ENCODE measurements around the gene SPG11.

DNA sequence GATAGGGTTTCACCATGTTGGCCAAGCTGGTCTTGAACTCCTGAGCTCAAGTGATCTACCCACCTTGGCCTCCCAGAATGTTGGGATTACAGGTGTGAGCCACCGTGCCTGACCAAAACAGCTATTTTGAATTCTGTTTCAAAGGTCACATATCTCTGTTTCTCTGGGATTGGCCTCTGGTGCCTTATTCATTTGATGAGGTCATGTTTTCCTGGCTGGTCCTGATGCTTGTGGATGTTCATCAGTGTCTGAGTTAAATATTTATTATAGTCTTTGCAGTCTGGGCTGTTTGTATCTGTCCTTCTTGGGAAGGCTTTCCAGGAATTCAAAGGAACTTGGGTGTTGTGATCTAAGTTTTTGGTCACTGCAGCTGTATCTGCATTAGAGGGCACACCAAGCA lies 42.5 kb upstream of the SPG11 start:
- TF ChIP-seq, protein P1, sequence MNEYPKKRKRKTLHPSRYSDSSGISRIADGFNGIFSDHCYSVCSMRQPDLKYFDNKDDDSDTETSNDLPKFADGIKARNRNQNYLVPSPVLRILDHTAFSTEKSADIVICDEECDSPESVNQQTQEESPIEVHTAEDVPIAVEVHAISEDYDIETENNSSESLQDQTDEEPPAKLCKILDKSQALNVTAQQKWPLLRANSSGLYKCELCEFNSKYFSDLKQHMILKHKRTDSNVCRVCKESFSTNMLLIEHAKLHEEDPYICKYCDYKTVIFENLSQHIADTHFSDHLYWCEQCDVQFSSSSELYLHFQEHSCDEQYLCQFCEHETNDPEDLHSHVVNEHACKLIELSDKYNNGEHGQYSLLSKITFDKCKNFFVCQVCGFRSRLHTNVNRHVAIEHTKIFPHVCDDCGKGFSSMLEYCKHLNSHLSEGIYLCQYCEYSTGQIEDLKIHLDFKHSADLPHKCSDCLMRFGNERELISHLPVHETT (CRISPR knock-in tag; conservative IDR thresholded peaks at IDR 0.05): no peak
- no peak for TF ChIP-seq ZNF260 (CRISPR knock-in tag; IDR thresholded peaks at IDR 0.05; ENCODE audit: borderline replicate concordance, low read depth)
- TF ChIP-seq FOXK2 (IDR thresholded peaks at IDR 0.05): no peak
- TF ChIP-seq, protein P2, sequence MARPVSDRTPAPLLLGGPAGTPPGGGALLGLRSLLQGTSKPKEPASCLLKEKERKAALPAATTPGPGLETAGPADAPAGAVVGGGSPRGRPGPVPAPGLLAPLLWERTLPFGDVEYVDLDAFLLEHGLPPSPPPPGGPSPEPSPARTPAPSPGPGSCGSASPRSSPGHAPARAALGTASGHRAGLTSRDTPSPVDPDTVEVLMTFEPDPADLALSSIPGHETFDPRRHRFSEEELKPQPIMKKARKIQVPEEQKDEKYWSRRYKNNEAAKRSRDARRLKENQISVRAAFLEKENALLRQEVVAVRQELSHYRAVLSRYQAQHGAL (CRISPR knock-in tag; IDR thresholded peaks at IDR 0.05; ENCODE audit: not compliant biosample characterization): no peak
- no peak for TF ChIP-seq EP300 (IDR thresholded peaks at IDR 0.05; ENCODE audit: low read depth in 2 of 2, low read length in 2 of 2)
- no peak for TF ChIP-seq EP300 (CRISPR knock-in tag; IDR thresholded peaks at IDR 0.05; ENCODE audit: borderline replicate concordance)
- no peak for TF ChIP-seq TAF1 (CRISPR knock-in tag; IDR thresholded peaks at IDR 0.05)
- TF ChIP-seq ETV6 (CRISPR knock-in tag; conservative IDR thresholded peaks at IDR 0.05): no peak
